SK-N-SH (cell line): Measurements from ENCODE around the gene NAXD. TPM values are rescaled to one million over a fixed set of nuclear protein-coding genes. Genes with fewer than 3 reads are reported as not detected.

Experiments used
- CTCF ChIA-PET: fragments of 300-600, 350-600 bp; formaldehyde crosslinking; extraction: SDS; loops from one replicate; lab custom pipeline; 2021; lab: Yijun Ruan, JAX
- POLR2A ChIA-PET: fragments of 350-600 bp; sonication (Branson Sonifier 250); formaldehyde crosslinking; extraction: SDS; loops from one replicate; lab custom pipeline; 2020; ENCODE audit warnings: antibody characterized with exemption, inconsistent platforms; lab: Yijun Ruan, JAX
- DNase-seq: peaks from one replicate; pipeline ENCODE4 v3.0.0; 2012
- H2AFZ ChIP-seq: fragments of 200-600 bp; sonication (generic); 2 replicates; pipeline ENCODE4 v1.8.1; 2016; ENCODE audit warnings: antibody characterized with exemption, mild to moderate bottlenecking, low read depth
- H3F3A ChIP-seq: fragments of 200-600 bp; sonication (generic); replicated peaks from 2 replicates; pipeline ENCODE3; 2016; ENCODE audit warnings: antibody characterized with exemption, mild to moderate bottlenecking; ENCODE audit not compliant: insufficient read depth
- H3K27ac ChIP-seq, 2 experiments: fragments of 200-500 bp in 1 of 2; fragments of 200-600 bp in 1 of 2; sonication (Bioruptor generic) in 1 of 2; sonication (generic), shearing (Covaris generic) in 1 of 2; 2 replicates each; pipeline versions ENCODE4 v1.5.1 to v1.6.1; 2014 to 2016; ENCODE audit warnings: low read depth in 2 of 2, inconsistent platforms in 1 of 2, low read length in 1 of 2, mild to moderate bottlenecking in 1 of 2, mixed read lengths in 1 of 2
- H3K27me3 ChIP-seq: fragments of 200-600 bp; sonication (generic), shearing (Covaris generic); 2 replicates; pipeline ENCODE4 v1.6.1; 2016; ENCODE audit warnings: mixed run types; ENCODE audit not compliant: insufficient read depth
- H3K36me3 ChIP-seq, 2 experiments: fragments of 200-500 bp in 1 of 2; fragments of 200-600 bp in 1 of 2; sonication (Bioruptor generic) in 1 of 2; sonication (generic) in 1 of 2; replicated peaks in 1 of 2; 2 replicates each; pipeline versions ENCODE3 to v1.5.1; 2014 to 2016; ENCODE audit warnings: low read length in 1 of 2, mild to moderate bottlenecking in 1 of 2; ENCODE audit not compliant: insufficient read depth in 2 of 2, control insufficient read depth in 1 of 2
- H3K4me1 ChIP-seq, 2 experiments: fragments of 200-500 bp in 1 of 2; fragments of 200-600 bp in 1 of 2; sonication (Bioruptor generic) in 1 of 2; sonication (generic), shearing (Covaris generic) in 1 of 2; 2 replicates each; pipeline versions ENCODE4 v1.5.1 to v1.6.1; 2014 to 2016; ENCODE audit warnings: low read depth in 1 of 2, low read length in 1 of 2, mixed run types in 1 of 2; ENCODE audit not compliant: insufficient read depth in 2 of 2, control insufficient read depth in 1 of 2
- H3K4me2 ChIP-seq: fragments of 200-600 bp; sonication (generic), shearing (Covaris generic); 2 replicates; pipeline ENCODE4 v1.6.1; 2017; ENCODE audit warnings: mixed run types
- H3K4me3 ChIP-seq, 2 experiments: fragments of 200-500 bp in 1 of 2; fragments of 200-600 bp in 1 of 2; sonication (Bioruptor generic) in 1 of 2; sonication (generic), shearing (Covaris generic) in 1 of 2; 2 replicates each; pipeline versions ENCODE4 v1.5.1 to v1.8.1; 2014 to 2016; ENCODE audit warnings: low read depth in 2 of 2, inconsistent platforms in 1 of 2, low read length in 1 of 2, mild to moderate bottlenecking in 1 of 2, mixed read lengths in 1 of 2, moderate library complexity in 1 of 2
- H3K79me2 ChIP-seq: fragments of 200-600 bp; sonication (generic); 2 replicates; pipeline ENCODE4 v1.8.1; 2017; ENCODE audit warnings: mild to moderate bottlenecking; ENCODE audit not compliant: insufficient read depth
- H3K9ac ChIP-seq: fragments of 200-600 bp; sonication (generic); 2 replicates; pipeline ENCODE4 v1.6.1; 2017; ENCODE audit warnings: mixed run types
- H3K9me2 ChIP-seq: fragments of 200-600 bp; sonication (generic); 2 replicates; pipeline ENCODE4 v1.6.1; 2017; ENCODE audit warnings: mixed run types
- H3K9me3 ChIP-seq: fragments of 200-600 bp; sonication (generic); 2 replicates; pipeline ENCODE4 v1.6.1; 2017; ENCODE audit warnings: mixed run types, mild to moderate bottlenecking, moderate library complexity
- H4K20me1 ChIP-seq: fragments of 200-600 bp; sonication (generic); 2 replicates; pipeline ENCODE4 v1.6.1; 2017; ENCODE audit warnings: mild to moderate bottlenecking, mixed run types; ENCODE audit not compliant: insufficient read depth
- CHD2 ChIP-seq: fragments of 150-350 bp; IDR thresholded peaks from 2 replicates; pipeline ENCODE4 v1.6.1; 2018; ENCODE audit warnings: low read length; ENCODE audit not compliant: partially characterized antibody
- ELF1 ChIP-seq: IDR thresholded peaks from 2 replicates; pipeline ENCODE4 v1.4.0; 2012
- EP300 ChIP-seq, 2 experiments: IDR thresholded peaks; 2 replicates each; pipeline versions ENCODE4 v1.4.0 to v1.6.1; 2012; ENCODE audit warnings: borderline replicate concordance in 1 of 2, low read depth in 1 of 2, low read length in 1 of 2
- FOSL2 ChIP-seq: IDR thresholded peaks from 2 replicates; pipeline ENCODE4 v1.4.0; 2012; ENCODE audit warnings: low read depth, mild to moderate bottlenecking, moderate library complexity, borderline replicate concordance
- JUND ChIP-seq: IDR thresholded peaks from 2 replicates; pipeline ENCODE4 v1.4.0; 2012
- MXI1 ChIP-seq: IDR thresholded peaks from 2 replicates; pipeline ENCODE4 v1.6.1; 2012; ENCODE audit warnings: mild to moderate bottlenecking, low read depth, low read length, improper control_type of control experiment
- NFIC ChIP-seq: IDR thresholded peaks from 2 replicates; pipeline ENCODE4 v1.4.0; 2012; ENCODE audit warnings: borderline replicate concordance
- POLR2AphosphoS5 ChIP-seq: IDR thresholded peaks from 2 replicates; pipeline ENCODE4 v1.6.1; 2012; ENCODE audit warnings: low read depth, low read length
- RAD21 ChIP-seq: IDR thresholded peaks from 2 replicates; pipeline ENCODE4 v1.6.1; 2012; ENCODE audit warnings: mild to moderate bottlenecking, low read length
- RCOR1 ChIP-seq: fragments of 150-350 bp; IDR thresholded peaks from 2 replicates; pipeline ENCODE4 v1.6.1; 2017; ENCODE audit warnings: antibody characterized with exemption, low read length
- SIN3A ChIP-seq: IDR thresholded peaks from 2 replicates; pipeline ENCODE4 v1.6.1; 2012; ENCODE audit warnings: low read depth, mild to moderate bottlenecking, low read length, moderate library complexity, borderline replicate concordance
- SMC3 ChIP-seq: IDR thresholded peaks from 2 replicates; pipeline ENCODE4 v1.6.1; 2012; ENCODE audit warnings: low read depth, low read length, improper control_type of control experiment
- YY1 ChIP-seq: IDR thresholded peaks from 2 replicates; pipeline ENCODE4 v1.4.0; 2012; ENCODE audit warnings: low read depth, mild to moderate bottlenecking
- WGBS: methylation state at CpG from one replicate; pipeline ENCODE4 v1.1.6; 2017; ENCODE audit warnings: low lambda C conversion rate; 5-methylcytosine and 5-hydroxymethylcytosine counted together
- polyA plus RNA-seq, 3 experiments: library from polyadenylated mRNA; depleted of rRNA; stranded (reverse); fragments of >200 nt; gene quantifications; 2 replicates each; pipeline ENCODE4 v1.2.3, GENCODE V29; 2012
- TF ChIP-seq, protein P1 (sequence below): IDR thresholded peaks from 2 replicates; pipeline ENCODE4 v1.4.0; 2012; ENCODE audit warnings: low read depth, borderline replicate concordance
- TF ChIP-seq, protein P2 (sequence below): fragments of 150-350 bp; IDR thresholded peaks from 2 replicates; pipeline ENCODE4 v1.6.1; 2017; ENCODE audit warnings: antibody characterized with exemption, low read length, low read depth, borderline replicate concordance
- TF ChIP-seq, protein P3 (sequence below): IDR thresholded peaks from 2 replicates; pipeline ENCODE4 v1.4.0; 2012; ENCODE audit warnings: low read depth, borderline replicate concordance
- TF ChIP-seq, protein P4 (sequence below): IDR thresholded peaks from 2 replicates; pipeline ENCODE4; 2012
- TF ChIP-seq, protein P5 (sequence below): fragments of 150-350 bp; IDR thresholded peaks from 2 replicates; pipeline ENCODE4 v1.6.1; 2016; ENCODE audit warnings: mild to moderate bottlenecking, low read depth, low read length
- TF ChIP-seq, protein P6 (sequence below): IDR thresholded peaks from 2 replicates; pipeline ENCODE4 v1.6.1; 2012; ENCODE audit warnings: mild to moderate bottlenecking, low read depth, low read length, moderate library complexity

The NAXD gene
- polyA plus RNA-seq, 1 of the 3 experiments (the other 2 are of a cell fraction) = 32.4 TPM

DNA sequence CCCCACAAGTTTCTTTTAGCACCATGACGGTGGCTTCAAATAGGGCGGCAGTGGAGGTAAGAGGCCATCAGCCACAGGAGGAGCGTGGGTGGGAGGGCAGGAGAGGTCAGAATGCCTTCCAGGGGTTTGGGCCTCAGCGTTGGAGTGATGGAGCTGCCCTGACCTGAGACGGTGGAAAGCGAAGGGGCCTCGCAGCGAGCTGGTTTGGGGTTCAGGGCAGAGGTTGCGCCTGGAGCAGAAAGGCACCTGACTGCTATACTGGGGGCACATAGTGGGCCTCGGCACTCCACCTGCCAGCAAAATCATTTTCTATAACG lies 382 bp upstream of the NAXD start:
- Histone ChIP-seq H3K36me3 (no peaks in the 10 kb centered on the region), H3K9me2 (no peaks in the 10 kb centered on the region), H3K4me1 (peaks cover 4 to 22% of the 10 kb centered on the region in 2 experiments; a peak in 2 of 4 replicates), H3K4me3 (peak overlapping the region; percentile 87 to 96), H3F3A (no peaks in the 10 kb centered on the region), H3K27me3 (no peaks in the 10 kb centered on the region), H2AFZ (peak overlapping the region; percentile 99), H4K20me1 (peaks cover 35% of the 10 kb centered on the region), H3K4me2 (peak overlapping the region; percentile 94), H3K9me3 (no peaks in the 10 kb centered on the region), H3K9ac (peak overlapping the region; percentile 90), H3K79me2 (peaks cover 46% of the 10 kb centered on the region), H3K27ac (peak overlapping the region; percentile 82)
- POLR2A ChIA-PET = interaction anchor here (0.6 to 2.0 kb wide), 4 partner anchors 14 to 100 kb away, joined by 3 to 7 read pairs (median 3); no protein-coding TSS in a partner anchor
- TF ChIP-seq FOSL2 (no peak), RCOR1 (no peak), EP300 (IDR thresholded peaks at IDR 0.05; ENCODE audit: borderline replicate concordance in 1 of 2, low read depth in 1 of 2, low read length in 1 of 2) (no peak), RAD21 (no peak), SIN3A (no peak), POLR2AphosphoS5 (no peak), MXI1 (no peak), NFIC (no peak), ELF1 (no peak), YY1 (no peak), CHD2 (no peak), JUND (no peak), SMC3 (no peak)
- TF ChIP-seq, protein P1, sequence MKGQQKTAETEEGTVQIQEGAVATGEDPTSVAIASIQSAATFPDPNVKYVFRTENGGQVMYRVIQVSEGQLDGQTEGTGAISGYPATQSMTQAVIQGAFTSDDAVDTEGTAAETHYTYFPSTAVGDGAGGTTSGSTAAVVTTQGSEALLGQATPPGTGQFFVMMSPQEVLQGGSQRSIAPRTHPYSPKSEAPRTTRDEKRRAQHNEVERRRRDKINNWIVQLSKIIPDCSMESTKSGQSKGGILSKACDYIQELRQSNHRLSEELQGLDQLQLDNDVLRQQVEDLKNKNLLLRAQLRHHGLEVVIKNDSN = no peak
- TF ChIP-seq, protein P2, sequence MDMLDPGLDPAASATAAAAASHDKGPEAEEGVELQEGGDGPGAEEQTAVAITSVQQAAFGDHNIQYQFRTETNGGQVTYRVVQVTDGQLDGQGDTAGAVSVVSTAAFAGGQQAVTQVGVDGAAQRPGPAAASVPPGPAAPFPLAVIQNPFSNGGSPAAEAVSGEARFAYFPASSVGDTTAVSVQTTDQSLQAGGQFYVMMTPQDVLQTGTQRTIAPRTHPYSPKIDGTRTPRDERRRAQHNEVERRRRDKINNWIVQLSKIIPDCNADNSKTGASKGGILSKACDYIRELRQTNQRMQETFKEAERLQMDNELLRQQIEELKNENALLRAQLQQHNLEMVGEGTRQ = no peak
- TF ChIP-seq, protein P3, sequence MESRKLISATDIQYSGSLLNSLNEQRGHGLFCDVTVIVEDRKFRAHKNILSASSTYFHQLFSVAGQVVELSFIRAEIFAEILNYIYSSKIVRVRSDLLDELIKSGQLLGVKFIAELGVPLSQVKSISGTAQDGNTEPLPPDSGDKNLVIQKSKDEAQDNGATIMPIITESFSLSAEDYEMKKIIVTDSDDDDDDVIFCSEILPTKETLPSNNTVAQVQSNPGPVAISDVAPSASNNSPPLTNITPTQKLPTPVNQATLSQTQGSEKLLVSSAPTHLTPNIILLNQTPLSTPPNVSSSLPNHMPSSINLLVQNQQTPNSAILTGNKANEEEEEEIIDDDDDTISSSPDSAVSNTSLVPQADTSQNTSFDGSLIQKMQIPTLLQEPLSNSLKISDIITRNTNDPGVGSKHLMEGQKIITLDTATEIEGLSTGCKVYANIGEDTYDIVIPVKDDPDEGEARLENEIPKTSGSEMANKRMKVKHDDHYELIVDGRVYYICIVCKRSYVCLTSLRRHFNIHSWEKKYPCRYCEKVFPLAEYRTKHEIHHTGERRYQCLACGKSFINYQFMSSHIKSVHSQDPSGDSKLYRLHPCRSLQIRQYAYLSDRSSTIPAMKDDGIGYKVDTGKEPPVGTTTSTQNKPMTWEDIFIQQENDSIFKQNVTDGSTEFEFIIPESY = no peak
- TF ChIP-seq, protein P4, sequence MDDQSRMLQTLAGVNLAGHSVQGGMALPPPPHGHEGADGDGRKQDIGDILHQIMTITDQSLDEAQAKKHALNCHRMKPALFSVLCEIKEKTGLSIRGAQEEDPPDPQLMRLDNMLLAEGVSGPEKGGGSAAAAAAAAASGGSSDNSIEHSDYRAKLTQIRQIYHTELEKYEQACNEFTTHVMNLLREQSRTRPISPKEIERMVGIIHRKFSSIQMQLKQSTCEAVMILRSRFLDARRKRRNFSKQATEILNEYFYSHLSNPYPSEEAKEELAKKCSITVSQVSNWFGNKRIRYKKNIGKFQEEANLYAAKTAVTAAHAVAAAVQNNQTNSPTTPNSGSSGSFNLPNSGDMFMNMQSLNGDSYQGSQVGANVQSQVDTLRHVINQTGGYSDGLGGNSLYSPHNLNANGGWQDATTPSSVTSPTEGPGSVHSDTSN = no peak
- TF ChIP-seq, protein P5, sequence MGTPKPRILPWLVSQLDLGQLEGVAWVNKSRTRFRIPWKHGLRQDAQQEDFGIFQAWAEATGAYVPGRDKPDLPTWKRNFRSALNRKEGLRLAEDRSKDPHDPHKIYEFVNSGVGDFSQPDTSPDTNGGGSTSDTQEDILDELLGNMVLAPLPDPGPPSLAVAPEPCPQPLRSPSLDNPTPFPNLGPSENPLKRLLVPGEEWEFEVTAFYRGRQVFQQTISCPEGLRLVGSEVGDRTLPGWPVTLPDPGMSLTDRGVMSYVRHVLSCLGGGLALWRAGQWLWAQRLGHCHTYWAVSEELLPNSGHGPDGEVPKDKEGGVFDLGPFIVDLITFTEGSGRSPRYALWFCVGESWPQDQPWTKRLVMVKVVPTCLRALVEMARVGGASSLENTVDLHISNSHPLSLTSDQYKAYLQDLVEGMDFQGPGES = no peak
- TF ChIP-seq, protein P6, sequence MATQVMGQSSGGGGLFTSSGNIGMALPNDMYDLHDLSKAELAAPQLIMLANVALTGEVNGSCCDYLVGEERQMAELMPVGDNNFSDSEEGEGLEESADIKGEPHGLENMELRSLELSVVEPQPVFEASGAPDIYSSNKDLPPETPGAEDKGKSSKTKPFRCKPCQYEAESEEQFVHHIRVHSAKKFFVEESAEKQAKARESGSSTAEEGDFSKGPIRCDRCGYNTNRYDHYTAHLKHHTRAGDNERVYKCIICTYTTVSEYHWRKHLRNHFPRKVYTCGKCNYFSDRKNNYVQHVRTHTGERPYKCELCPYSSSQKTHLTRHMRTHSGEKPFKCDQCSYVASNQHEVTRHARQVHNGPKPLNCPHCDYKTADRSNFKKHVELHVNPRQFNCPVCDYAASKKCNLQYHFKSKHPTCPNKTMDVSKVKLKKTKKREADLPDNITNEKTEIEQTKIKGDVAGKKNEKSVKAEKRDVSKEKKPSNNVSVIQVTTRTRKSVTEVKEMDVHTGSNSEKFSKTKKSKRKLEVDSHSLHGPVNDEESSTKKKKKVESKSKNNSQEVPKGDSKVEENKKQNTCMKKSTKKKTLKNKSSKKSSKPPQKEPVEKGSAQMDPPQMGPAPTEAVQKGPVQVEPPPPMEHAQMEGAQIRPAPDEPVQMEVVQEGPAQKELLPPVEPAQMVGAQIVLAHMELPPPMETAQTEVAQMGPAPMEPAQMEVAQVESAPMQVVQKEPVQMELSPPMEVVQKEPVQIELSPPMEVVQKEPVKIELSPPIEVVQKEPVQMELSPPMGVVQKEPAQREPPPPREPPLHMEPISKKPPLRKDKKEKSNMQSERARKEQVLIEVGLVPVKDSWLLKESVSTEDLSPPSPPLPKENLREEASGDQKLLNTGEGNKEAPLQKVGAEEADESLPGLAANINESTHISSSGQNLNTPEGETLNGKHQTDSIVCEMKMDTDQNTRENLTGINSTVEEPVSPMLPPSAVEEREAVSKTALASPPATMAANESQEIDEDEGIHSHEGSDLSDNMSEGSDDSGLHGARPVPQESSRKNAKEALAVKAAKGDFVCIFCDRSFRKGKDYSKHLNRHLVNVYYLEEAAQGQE = no peak
- no peak for DNase-seq
- CTCF ChIA-PET = interaction anchor here (1.0 to 2.3 kb wide), 4 partner anchors 9 to 159 kb away, joined by 3 to 7 read pairs (median 5); no protein-coding TSS in a partner anchor
- WGBS = 82% methylated on average over 11 of the region's 11 CpGs
